Pancreas (tissue), 10 donors: ENCODE data around the gene NFATC3. TPM values are rescaled to one million over a fixed set of nuclear protein-coding genes. Genes with fewer than 3 reads are reported as not detected.

Experiments used
- ATAC-seq, 4 donors: fragments of 200-7000 bp; cut with Tn5 transposase; one replicate each; pipeline versions ENCODE4 v1.8.0 to v1.9.1; 2020; ENCODE audit warnings: mild to moderate bottlenecking in 4 of 4, moderate library complexity in 4 of 4
- DNase-seq, 6 donors: peaks; one replicate each; pipeline ENCODE4 v3.0.0-alpha.2; 2020
- FAIRE-seq: peaks from 2 replicates; lab custom pipeline; 2012; peaks lifted over from hg19 to GRCh38; lab: Jason Lieb, UNC
- H3K27ac ChIP-seq, 4 donors: fragments of 200-600 bp; sonication (generic); 1 replicate in 3 of 4; 2 replicates in 1 of 4; pipeline versions ENCODE4 v1.5.0 to v1.8.0; 2020
- H3K27me3 ChIP-seq, 4 donors: fragments of 200-600 bp; one replicate each; pipeline ENCODE4 v1.8.0; 2021
- H3K36me3 ChIP-seq, 3 donors: fragments of 200-600 bp; sonication (generic) in 1 of 3; one replicate each; pipeline versions ENCODE4 v1.5.0 to v1.8.0; 2020 to 2021
- H3K4me1 ChIP-seq, 3 donors: fragments of 200-600 bp; one replicate each; pipeline ENCODE4 v1.8.0; 2021
- H3K4me3 ChIP-seq, 4 donors: fragments of 200-600 bp; sonication (generic) in 2 of 4; one replicate each; pipeline versions ENCODE4 v1.5.0 to v1.8.0; 2020 to 2021
- H3K9me3 ChIP-seq, 4 donors: fragments of 200-600 bp; one replicate each; pipeline ENCODE4 v1.8.0; 2021
- WGBS, 2 donors: extraction: QIAGEN DNeasy Blood & Tissue Kit; methylation state at CpG; one replicate each; pipeline ENCODE4 v1.1.7; 2013; 5-methylcytosine and 5-hydroxymethylcytosine counted together
- intact Hi-C, 3 donors: fragments of 100-400 bp; cut with DNase I; formaldehyde crosslinking; loops; one replicate each; pipeline versions ENCODE4 v1.11.1 to v1.14.2; 2022
- polyA plus RNA-seq, 2 donors: library from polyadenylated mRNA; stranded (reverse); fragments of 200-250 nt; gene quantifications; one replicate each; pipeline ENCODE4 v1.2.3, GENCODE V29; 2013
- total RNA-seq, 6 donors: library from RNA; stranded (reverse); fragmentation: NEBNext Ultra II Directional in 4 of 6; extraction: Animal tissue kit (Norgen Biotek cat#: 25700) in 4 of 6; gene quantifications; one replicate each; pipeline versions ENCODE4 v1.2.1 to v1.2.4, GENCODE V29; 2021 to 2023
- TF ChIP-seq, protein P1 (sequence below), 4 donors: fragments of 200-600 bp; sonication (generic) in 3 of 4; IDR thresholded peaks; one replicate each; pipeline versions ENCODE4 v1.5.0 to v1.8.0; 2021; ENCODE audit warnings: antibody characterized with exemption in 4 of 4
- donor health status: healthy with polysubstance abuse.
- donor health status: DM: no; HTN: no; CAD: no; lungs with moderate emphysema.
- donor health status: DM: no; HTN: no; CAD: no.
- donor health status: control.
- donor health status: control.
- donor health status: Bipolar disorder and iron deficiency.
- donor health status: DM: yes; HTN: yes; CAD: no.
- donor health status: DM: no; HTN: no; CAD: no.
- donor health status: DM: no; HTN: no; CAD: no.
- donor health status: DM: yes; HTN: yes; CAD: no.

Gene NFATC3
- total and polyA plus RNA-seq, 8 donors: 3.8 to 19.3 (median 12.5) TPM

DNA sequence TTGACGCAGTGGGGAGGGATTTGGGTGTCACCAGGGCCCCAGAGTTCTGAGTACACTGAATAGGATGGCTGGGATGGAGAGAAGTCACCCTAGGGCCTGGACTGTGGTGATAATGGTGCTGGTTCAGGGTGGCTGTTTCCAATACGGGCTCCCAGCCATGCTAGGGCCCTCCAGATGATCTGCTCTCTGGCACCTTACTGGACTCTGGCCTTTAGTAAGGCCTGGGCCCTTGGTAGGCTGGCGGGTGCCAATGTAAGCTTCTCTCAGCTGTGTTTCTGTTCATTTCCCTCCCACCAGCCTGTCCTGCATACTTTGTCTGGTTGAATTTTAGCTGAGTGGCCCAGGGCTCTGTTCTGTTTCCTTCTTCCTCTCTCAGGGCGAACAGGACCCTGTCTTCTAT is 162.8 kb downstream of the NFATC3 start:
- H3K27ac ChIP-seq: no peak overlapping the region
- no peaks in the 10 kb centered on the region for H3K9me3 ChIP-seq
- no peaks in the 10 kb centered on the region for H3K36me3 ChIP-seq
- no peak overlapping the region for H3K4me3 ChIP-seq
- TF ChIP-seq, protein P1, sequence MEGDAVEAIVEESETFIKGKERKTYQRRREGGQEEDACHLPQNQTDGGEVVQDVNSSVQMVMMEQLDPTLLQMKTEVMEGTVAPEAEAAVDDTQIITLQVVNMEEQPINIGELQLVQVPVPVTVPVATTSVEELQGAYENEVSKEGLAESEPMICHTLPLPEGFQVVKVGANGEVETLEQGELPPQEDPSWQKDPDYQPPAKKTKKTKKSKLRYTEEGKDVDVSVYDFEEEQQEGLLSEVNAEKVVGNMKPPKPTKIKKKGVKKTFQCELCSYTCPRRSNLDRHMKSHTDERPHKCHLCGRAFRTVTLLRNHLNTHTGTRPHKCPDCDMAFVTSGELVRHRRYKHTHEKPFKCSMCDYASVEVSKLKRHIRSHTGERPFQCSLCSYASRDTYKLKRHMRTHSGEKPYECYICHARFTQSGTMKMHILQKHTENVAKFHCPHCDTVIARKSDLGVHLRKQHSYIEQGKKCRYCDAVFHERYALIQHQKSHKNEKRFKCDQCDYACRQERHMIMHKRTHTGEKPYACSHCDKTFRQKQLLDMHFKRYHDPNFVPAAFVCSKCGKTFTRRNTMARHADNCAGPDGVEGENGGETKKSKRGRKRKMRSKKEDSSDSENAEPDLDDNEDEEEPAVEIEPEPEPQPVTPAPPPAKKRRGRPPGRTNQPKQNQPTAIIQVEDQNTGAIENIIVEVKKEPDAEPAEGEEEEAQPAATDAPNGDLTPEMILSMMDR (IDR thresholded peaks at IDR 0.05): no peak
- intact Hi-C loops: no loop called here
- peaks cover 0 to 10% (median 0%) of the 10 kb centered on the region in 3 donors for H3K4me1 ChIP-seq
- peak in 1 of 6 donors; percentile 22 for DNase-seq
- WGBS, 2 donors: 74 to 77% methylated on average over 4 of the region's 4 CpGs
- FAIRE-seq: no peak
- no peaks in the 10 kb centered on the region for H3K27me3 ChIP-seq
- ATAC-seq: no peak

DNA sequence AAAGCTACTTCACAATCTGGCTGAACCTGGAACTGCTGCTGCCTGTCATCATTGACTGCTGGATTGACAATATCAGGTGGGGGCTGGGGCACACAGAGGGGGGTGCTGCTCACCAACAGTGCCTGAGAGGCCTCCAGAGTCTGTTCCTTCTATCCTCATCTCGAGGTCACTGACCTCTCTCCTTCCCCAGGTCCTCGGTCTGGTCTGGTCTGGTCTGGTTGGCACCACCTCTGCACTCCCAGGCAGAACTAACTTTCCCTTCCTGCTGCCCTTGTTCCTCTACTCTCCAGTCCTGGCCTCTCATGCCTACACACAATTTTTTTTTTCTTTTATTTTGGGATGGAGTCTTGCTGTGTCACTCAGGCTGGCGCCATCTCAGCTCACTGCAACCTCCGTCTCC is 164.2 kb downstream of the NFATC3 start:
- Histone ChIP-seq H3K4me1 (peaks cover 0 to 7% (median 0%) of the 10 kb centered on the region in 3 donors), H3K9me3 (no peaks in the 10 kb centered on the region), H3K36me3 (no peaks in the 10 kb centered on the region), H3K4me3 (no peak overlapping the region), H3K27me3 (no peaks in the 10 kb centered on the region), H3K27ac (no peak overlapping the region)
- ATAC-seq (no peak), FAIRE-seq (no peak), DNase-seq (peak in 2 of 6 donors; percentile 9 to 20)
- intact Hi-C loops: no loop called here
- WGBS, 2 donors: 83 to 90% methylated on average over 4 of the region's 4 CpGs
- TF ChIP-seq, protein P1 (IDR thresholded peaks at IDR 0.05): no peak

DNA sequence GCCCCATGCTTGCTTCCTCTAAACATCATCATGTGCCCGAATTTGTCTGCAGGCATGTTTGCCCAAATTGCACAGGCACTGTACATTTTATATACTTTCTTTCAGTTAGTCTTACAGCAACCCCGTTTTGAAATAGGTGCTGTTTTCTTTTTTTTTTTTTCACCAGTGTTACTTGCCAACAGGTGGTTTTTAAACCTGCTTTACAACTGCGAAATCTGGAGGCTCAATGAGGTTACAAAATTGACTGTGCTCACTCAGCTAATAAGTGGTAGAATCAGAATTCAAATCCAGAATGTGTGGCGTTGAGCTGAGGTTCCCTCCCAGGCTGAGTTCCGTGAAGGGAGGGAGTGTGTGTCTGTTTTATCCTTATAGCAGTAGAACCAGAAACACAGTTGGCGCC is 165.8 kb downstream of the NFATC3 start:
- H3K27me3 ChIP-seq: no peaks in the 10 kb centered on the region
- H3K4me3 ChIP-seq: no peak overlapping the region
- 83 to 85% methylated on average over 6 of the region's 6 CpGs for WGBS, 2 donors
- peaks cover 0 to 5% (median 0%) of the 10 kb centered on the region in 3 donors for H3K4me1 ChIP-seq
- FAIRE-seq (no peak), DNase-seq (no peak), ATAC-seq (no peak)
- no peaks in the 10 kb centered on the region for H3K36me3 ChIP-seq
- no peaks in the 10 kb centered on the region for H3K9me3 ChIP-seq
- no peak overlapping the region for H3K27ac ChIP-seq
- TF ChIP-seq, protein P1 (IDR thresholded peaks at IDR 0.05): no peak
- intact Hi-C loops: no loop called here

DNA sequence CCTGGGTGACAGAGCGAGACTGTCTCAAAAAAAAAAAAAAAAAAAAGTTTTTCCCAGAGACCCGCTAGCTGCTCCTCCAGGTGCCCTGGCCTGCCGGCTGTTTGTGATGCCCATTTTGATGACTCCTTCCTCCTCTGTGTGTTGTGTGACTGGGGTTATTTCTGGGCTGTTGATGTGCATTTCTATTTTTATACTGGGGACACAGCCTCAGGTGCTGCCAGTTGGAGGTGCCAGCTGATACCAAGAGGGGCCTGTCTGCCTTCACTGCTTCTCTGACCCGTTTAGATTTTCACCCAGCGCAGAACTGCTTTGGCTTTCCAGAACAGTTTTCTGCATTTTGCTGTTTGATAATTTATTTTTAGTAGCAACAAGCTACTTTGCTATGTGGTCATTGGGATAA is 166.7 kb downstream of the NFATC3 start:
- H3K4me3 ChIP-seq: no peak overlapping the region
- H3K27ac ChIP-seq: no peak overlapping the region
- intact Hi-C loops: no loop called here
- no peaks in the 10 kb centered on the region for H3K9me3 ChIP-seq
- no peak for DNase-seq
- ATAC-seq: no peak
- no peaks in the 10 kb centered on the region for H3K4me1 ChIP-seq
- H3K36me3 ChIP-seq: no peaks in the 10 kb centered on the region
- 84 to 87% methylated on average over 5 of the region's 5 CpGs for WGBS, 2 donors
- TF ChIP-seq, protein P1 (IDR thresholded peaks at IDR 0.05): no peak
- H3K27me3 ChIP-seq: no peaks in the 10 kb centered on the region
- no peak for FAIRE-seq

DNA sequence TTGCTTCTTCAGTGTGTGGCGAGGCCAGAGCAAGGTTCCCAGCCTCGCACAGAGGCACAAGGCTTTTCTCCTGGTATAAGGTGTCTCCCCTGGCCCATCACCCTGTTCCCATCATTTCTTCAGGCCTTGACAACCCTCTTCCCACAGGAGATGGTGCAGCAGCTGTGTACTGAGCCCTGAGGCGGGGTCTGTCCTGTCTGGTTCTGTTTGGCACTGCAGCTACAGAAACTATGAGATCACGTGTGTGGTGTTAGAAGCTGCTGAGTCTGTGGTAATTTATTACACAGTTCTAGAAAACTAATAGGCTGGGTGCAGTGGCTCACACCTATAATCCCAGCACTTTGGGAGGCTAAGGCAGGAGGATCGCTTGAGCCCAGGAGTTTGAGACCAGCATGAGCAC is 167.2 kb downstream of the NFATC3 start:
- H3K27ac ChIP-seq: no peak overlapping the region
- 91 to 94% methylated on average over 5 of the region's 5 CpGs for WGBS, 2 donors

More for the DNA sequence above, 167.2 kb downstream of the NFATC3 start:
- Histone ChIP-seq H3K9me3 (no peaks in the 10 kb centered on the region), H3K4me3 (no peak overlapping the region), H3K4me1 (no peaks in the 10 kb centered on the region), H3K36me3 (no peaks in the 10 kb centered on the region), H3K27me3 (no peaks in the 10 kb centered on the region)
- ATAC-seq: no peak
- intact Hi-C loops: no loop called here
- DNase-seq: no peak
- TF ChIP-seq, protein P1 (IDR thresholded peaks at IDR 0.05): no peak
- FAIRE-seq: no peak
